Activated CD4-positive, alpha-beta T cell treated with anti-CD3 and anti-CD28 coated beads for 48 hours (primary cell): ENCODE measurements around the gene RTCA.
"Not testable (repeated sequence)": the region's sequence is repeated elsewhere in the genome, so short reads cannot be mapped to it uniquely, and the experiment has no call there.

Experiments used
- DNase-seq: peaks from one replicate; pipeline ENCODE4 v3.0.0-alpha.2; 2020

The RTCA gene

DNA sequence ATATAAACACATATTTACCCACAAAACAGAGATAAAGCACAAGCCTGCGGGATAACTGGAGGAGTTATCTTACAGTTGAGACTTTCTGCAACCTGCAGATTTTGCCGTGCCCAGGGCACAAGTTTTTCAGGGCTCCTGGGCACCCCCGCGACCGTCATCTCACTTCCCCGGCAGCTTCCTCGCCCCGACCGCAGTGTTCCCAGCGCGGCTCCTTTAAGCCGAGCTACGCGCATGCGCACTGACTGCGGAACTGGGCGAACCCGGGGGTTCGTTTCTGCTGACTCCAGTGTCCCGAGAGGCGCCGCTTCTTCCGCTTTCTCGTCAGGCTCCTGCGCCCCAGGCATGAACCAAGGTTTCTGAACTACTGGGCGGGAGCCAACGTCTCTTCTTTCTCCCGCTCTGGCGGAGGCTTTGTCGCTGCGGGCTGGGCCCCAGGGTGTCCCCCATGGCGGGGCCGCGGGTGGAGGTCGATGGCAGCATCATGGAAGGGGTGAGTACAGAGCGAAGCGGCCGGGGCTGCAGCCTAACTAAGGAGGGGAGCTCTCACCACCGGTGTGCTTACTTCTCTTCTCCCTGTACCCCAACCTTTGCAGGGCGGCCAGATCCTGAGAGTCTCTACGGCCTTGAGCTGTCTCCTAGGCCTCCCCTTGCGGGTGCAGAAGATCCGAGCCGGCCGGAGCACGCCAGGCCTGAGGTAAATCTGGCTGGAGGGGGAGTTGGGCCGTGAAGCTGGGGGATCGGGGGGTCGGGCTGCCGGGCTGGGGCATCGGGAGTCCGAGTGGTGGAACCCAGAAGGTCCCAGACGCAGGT lies at the start of gene RTCA:
Gene RTCA, plus strand, starts transcription at position 286 of the 810 bp plus-strand sequence. Its CDS starts 160 bp downstream, at position 446.
- peak; percentile 97 for DNase-seq

DNA sequence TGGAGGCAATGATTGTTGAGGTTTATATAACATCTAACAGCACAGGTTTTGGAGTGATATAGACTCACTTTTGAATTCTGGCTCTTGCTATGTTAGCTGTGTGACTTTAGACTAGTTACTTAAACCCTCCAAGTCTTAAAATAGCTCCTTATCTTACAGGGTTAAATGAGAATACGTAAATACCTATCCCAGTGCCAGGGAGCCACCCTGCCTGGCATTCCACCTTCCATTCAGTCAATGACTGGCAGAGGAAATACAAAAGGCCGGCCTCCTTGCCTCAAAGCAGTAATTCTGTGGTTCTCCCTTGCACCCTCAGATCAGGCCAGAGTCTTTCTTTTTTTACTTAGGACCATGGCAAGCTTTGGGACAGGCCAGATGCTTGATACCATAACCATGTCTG lies 48.2 kb upstream of the RTCA start:
- DNase-seq: no peak

DNA sequence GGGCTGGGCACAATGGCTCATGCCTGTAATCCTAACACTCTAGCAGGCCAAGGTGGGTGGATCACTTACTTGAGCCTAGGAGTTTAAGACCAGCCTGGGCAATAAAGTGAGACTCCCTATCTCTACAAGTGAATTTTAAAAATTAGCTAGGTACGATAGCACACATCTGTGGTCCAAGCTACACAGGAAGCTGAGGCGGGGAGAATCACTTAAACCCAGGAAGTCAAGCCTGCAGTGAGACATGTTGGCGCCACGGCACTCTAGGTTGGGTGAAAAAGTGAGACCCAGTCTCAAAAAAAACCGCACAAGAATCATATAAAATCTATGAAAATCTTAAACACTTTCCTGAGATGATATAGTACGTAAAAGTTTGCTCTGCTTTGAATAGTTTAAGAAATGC lies 46.6 kb upstream of the RTCA start:
- DNase-seq: no peak

DNA sequence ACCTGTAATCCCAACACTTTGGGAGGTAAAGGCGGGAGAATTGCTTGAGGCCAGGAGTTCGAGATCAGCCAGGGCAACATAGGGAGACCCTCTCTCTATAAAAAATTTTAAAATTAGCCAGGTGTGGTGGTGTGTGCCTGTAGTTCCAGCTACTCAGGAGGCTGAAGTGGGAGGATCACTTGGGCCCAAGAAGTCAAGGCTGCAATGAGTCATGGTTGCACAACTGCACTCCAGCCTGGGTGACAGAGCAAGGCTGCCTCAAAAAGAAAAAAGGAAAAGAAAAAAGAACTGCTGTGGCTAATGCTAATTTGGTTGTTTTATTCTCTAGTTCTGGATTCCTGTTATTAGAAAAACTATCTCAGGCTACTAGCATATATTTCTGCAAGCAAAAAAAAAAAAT lies 46.1 kb upstream of the RTCA start:
- DNase-seq: peak; percentile 6

DNA sequence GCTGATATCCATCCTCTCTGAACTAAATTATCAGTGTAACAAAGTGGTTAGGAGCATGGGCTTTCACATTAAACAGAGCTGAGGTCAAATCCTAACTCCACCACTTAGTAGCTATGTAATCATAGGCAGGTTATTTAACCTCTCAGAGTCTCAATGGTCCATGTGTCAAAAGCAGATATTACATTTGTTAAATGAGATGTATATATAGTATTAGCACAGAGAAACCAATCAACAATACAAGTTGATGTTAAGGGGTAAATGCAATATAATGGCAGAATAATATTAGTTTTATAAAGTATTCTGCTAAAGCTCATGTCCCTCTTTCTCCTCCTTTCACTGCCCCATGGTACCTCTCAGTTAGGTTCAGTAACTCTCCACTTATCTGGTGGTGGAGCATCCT lies 43.6 kb upstream of the RTCA start:
- no peak for DNase-seq

DNA sequence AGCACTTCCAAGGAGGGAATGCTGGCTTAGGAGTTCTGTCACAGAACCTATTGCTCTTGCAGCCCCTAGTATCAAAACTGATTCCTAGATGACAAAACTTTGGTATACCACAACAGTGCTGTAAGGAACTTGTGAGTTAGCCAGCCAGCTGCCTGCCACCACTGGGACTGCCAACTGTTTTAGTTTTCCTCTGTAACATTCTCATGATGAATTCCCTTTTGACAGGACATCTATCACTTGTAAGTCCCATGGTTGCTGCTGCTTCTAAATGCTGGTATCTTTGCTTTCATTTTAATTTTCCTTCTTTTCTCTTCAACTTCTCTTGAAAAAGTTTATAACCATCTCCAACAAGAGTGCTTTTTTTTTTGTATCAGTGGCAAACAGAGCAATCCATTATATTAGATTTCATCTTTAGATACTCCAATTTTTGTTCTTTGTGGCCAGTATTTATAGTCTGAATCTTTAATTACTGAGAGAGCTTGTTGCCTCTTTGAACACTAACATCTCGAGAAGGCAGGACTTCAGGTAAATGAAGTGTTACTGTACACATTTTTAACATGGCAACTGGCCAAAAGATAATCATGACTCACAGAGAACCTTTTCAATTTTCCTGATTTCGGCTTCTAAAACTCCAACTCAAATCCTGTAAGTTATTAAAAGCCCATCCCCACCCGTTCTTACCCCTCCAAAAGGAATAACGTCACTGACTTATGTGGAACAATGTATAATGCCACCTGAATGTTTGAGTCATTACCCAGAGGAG lies 36.2 kb upstream of the RTCA start:
- DNase-seq: no peak

DNA sequence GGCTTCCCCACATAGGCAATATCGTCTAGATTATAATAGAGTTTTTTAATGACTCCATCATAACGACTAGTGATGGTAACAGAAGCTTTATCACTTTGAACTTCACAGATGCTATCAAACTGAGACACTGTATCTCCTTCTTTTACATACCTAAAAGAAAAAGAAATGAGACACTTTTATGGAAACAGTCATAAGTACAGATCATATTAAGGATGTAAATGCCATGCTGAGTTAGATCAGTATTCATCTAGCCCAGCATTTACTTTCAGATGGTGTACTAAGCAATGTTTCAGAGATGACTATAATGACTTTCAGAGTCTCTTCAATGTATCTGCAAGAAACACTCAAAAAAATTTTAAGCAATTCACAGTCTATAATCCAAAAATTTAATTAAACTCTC lies 35.3 kb upstream of the RTCA start:
- no peak for DNase-seq

DNA sequence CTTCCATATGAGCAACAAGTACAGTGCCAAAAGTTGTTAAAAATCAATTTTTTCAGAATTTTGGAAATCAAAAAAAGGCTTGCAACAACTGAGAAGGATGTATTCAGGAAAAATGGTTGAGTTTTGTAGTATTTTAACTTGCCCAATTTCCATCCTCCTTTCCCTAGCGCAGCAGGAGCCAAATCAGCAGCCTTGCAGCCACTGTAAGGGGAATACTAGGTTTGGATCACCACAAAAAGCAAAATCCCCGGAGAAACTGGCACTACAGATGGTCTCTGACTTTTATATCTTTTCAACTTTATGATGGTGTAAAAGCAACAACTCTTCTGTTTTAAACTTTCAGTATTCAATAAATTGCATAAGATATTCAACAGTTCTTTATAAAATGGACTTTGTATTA lies 34.3 kb upstream of the RTCA start:
- DNase-seq: no peak

DNA sequence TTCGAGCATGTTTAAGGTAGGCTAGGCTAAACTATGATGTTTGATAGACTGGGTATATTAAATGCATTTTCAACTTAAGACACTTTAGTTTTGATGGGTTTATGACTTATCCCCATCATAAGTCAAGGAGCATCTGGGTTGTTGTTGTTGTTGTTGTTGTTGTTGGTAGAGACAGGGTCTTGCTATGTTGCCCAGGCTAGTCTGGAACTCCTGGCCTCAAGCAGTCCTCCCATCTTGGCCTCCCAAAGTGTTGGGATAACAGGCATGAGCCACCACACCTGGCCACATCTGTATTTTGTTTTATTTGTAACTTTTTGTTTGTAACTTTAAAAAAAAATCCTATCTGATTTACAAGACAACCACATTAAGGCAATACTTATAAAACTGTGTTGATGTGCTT lies 33.9 kb upstream of the RTCA start:
- DNase-seq: no peak

DNA sequence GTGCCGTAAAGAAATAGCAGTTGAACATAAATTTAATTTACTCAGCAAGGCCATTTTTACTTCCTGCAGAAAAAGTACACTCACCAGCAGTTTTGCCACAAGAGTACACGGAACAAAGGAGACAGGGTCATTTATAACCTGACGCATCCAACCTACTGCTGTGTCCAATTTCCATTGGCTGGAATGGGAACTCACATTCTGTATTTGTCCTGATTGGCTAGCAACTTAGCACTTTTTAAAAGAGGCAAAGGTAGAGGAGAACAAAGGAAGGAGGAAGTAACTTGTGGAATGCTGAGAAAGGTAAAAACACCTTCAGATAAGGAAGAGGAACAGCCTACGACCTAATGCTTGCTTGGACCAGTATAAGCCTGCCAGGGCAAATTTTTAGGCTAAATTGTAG lies 32.5 kb upstream of the RTCA start:
- not testable (repeated sequence) for DNase-seq

DNA sequence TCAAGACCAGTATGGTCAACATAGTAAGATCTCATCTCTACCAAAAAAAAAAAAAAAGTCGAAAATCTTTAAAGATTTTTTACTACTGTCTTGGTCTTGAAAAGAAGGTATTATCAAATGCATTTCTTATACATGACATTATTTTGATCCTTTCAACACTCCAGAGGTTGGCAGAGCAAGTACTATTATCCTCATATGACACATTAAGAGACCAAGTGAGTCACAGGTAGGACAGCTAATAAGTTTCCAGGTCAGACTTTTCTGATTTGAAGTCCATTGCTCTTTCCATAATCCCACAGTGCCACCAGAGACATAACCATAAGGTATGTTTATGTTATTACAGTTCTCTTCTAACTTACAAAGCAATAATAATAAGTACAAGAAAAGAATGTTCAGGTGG lies 31.6 kb upstream of the RTCA start:
- no peak for DNase-seq

DNA sequence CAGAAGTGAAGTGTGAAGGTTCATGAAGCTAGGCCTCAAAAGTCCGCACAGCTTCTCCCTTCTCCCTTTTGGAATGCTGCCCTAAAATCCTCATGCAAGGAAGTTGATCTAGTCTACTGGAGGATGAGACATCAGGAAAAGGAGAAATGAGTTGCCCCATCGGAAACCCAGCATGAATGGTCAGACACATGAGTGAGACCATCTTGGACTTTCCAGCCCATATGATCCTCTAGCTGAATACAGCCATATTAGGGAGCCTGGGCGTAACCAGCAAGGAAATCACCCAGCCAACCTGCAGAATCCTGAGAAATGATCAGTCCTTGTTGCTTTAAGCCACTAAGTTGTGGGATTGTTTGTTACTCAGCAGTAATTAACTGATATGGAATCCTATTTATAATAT lies 28.9 kb upstream of the RTCA start:
- no peak for DNase-seq

DNA sequence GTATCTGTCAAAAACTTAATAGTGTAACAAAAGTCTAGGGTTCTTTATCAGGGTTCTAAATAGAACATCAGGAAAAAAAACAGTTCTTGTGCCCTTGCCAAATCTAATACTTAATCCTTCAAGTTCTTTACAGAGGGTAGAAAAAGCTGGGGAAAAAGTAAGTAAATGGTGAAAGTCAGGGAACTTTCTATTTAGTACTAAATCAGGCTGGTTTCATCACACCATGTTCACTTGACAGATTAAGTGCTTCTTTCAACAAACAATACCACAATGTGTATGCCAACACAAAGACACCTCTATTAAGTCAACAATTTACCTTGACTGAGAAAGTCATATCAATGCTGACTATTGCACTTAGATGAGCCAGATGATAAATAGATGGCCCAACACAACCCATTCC lies 26.1 kb upstream of the RTCA start:
- no peak for DNase-seq

DNA sequence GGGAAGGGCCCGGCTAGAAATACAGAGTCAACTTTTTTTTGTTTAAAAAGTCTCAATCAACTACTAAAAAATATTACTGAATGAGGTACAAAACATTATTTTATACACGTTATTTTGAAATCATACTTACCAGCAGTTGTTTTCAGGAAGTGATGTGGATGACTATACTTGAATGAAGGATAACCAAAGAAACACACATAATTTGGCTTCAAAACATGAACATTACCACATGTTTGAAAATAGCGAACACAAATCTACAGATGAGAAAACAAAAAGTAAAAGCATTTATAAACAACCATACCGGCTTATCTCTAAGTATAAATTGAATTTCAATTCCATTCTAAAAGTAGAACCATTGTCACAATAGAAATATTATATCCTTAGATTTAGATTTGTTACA lies 25.4 kb upstream of the RTCA start:
- no peak for DNase-seq

DNA sequence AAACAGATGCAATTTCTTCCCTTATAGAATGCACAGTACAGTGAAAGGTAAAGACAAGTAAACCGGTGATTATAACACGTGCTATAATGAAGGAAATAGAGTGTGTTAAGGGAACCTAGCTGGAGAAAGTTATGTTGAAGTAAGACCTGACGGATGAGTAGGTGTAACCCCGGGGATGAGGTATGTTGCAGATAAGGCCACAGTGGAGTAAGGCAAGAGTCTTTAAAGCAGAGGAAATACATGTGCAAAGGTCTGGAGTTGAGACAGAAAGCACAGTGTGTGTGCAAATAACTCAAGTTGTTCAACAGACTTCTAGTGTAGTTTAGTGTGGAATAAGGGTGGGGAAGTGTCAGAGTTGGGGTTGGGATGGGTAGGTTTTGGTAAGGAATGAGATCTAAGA lies 19.3 kb upstream of the RTCA start:
- DNase-seq: no peak

DNA sequence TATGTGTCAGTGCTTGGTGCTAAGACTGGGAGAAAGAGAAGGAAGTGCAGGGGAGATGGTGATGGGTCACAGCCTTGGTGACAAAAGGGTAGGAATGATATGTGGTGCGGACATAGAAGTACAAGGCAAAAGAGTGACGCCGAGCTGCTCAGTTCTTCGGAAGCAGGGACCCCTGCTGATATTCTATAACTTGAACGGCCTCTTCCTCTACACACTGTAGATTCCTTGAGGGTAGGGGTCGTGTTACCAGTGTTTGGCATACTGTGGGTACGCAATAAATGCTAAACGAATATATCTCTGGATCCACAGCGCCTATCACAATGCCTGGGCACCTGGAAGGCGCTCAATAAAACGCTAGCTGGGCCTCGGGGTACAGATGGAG lies 16.9 kb upstream of the RTCA start:
- no peak for DNase-seq

DNA sequence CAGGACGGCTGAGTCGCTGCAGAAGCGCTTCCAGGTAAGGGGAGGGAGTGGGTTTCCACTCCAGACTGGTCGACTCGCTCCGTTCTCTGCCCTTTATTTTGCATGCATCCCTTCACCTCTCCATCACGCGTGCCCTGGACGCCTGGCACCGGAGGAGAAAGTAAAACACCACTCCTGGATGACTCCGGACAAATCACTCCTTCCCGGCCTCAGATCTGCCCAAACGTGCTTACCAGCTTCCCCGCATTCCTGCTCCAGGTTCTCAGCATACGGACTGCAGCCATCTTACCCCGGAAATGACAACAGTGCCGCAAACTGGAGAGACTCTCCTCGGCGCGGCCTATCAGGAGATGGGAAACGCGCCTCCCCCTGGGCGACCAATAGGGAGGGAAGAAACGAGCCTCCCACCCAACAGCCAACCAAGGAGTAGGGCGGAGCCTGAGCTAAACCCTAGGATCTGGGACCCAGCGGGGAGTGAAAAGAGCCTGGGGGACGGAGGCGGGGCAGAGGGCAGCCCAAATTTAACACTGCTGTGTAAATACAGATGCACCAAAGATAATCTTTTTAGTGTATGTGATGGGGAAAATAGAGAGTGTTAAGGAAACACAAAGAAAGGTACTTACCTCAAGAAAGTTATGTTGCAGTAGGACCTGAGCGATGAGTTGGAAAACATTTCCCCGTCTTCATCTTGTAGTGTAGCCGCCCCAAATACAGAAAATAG lies 16.3 kb upstream of the RTCA start, which contains the start of gene DBT:
Gene DBT, minus strand, starts transcription at position 298 of the 721 bp plus-strand sequence. Its CDS starts 14 bp downstream, at position 284.
- peak; percentile 95 for DNase-seq

DNA sequence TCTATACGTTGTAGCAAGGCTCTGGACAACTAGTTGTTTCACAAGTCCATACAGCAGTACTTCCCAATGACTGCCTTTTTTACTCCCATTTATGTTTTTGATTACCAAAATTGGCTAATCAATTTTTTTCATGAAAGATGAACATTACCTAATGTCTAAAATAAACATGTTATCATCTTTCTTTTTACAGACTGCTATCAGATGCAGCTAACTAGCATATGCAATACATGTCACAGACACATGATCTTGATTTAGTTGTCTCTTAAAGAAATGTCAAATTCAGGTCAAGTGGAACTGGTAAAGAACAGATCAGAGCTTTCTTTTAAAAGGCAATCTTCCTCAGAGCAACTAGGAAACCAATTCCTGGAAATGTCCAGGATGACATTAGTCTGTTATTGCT lies 15.8 kb upstream of the RTCA start:
- DNase-seq: no peak

DNA sequence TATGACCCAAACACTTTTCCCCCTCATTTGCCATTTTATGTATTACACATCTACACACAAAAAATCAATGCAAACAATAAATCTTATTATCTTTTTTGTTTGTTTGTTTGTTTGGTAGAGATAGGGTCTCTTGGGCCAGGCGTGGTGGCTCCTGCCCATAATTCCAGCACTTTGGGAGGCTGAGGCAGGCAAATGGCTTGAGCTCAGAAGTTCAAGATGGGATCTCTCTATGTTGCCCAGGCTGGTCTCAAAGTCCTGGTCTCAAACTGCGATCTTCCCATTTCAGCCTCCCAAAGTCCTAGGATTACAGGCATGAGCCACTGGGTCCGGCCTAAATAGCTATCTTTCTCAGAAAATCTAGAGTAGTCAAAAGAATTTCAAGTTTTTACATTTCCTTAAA lies 15.2 kb upstream of the RTCA start:
- no peak for DNase-seq

DNA sequence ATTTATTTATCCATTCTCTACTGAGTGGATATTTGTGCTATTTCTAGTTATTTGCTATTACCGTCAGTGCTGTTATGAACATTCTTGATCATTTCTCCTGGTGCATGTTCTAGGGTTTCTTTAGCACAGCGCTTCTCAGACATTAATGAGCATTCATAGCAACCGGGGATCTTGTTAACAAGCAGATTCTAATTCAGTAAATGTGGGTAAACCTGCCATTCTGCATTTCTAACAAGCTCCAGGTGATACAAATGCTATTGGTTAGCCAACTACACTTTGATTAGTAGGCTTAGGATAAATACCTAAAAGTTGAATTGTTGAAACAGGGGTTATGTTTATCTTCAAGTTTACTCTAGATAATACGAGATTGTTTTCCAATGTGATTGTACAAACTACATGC lies 13.1 kb upstream of the RTCA start:
- DNase-seq: no peak

DNA sequence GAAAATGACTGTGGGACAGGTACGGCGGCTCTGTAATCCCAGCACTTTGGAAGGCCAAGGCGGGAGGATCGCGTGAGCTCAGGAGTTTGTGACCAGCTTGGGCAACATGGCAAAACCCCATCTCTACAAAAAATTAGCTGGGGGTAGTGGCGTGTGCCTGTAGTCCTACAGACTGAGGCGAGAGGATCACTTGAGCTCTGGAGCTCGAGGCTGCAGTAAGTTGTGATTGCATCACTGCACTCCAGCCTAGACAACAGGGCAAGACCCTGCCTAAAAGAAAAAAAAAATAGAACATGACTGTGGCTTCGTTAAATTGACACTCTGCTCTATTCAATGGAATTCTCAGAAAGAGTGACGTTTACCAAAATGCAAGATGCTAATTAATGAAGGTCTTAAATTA lies 12.5 kb upstream of the RTCA start:
- DNase-seq: no peak

DNA sequence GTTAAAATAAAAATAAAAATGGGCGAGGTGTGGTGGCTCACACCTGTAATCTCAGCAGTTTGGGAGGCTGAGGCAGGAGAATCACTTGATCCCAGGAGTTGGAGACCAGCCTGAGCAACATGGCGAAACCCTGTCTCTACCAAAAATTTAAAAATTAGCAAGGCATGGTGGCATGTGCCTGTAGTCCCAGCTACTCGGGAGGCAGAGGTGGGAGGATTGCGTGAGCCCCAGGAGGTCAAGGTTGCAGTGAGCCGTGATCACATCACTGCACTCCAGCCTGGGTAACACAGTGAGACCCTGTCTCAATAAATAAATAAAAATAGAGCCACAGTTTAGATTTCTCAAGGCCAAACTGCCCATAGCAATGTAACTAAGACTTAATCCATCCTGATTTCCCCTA lies 9.7 kb upstream of the RTCA start:
- not testable (repeated sequence) for DNase-seq

DNA sequence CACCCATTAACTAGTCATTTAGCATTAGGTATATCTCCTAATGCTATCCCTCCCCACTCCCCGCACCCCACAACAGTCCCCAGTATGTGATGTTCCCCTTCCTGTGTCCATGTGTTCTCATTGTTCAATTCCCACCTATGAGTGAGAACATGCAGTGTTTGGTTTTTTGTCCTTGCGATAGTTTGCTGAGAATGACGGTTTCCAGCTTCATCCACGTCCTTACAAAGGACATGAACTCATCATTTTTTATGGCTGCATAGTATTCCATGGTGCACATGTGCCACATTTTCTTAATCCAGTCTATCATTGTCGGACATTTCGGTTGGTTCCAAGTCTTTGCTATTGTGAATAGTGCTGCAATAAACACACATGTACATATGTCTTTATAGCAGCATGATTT lies 7.6 kb upstream of the RTCA start:
- DNase-seq: not testable (repeated sequence)

DNA sequence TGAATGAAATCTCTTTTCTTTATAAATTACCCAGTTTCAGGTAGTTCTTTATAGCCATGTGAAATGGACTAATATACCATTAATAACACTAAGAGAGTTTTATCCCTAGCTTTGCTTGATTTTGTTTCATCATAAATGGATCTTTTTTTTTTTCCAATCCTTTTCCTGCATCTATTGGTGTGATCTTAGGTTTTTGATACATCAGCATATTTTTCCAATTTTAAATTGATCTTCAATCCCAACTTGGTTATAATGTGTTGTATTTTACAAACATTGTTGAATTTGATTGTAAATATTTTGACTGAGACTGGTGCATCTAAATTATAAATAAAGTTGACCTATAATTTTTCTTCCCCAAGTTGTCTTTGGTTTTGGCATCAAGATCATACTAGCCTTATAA lies 4.3 kb upstream of the RTCA start:
- no peak for DNase-seq
